H1 (cell line): ENCODE measurements around the gene TMEM63C. TPM values are rescaled to one million over a fixed set of nuclear protein-coding genes. Genes with fewer than 3 reads are reported as not detected.
A peak's percentile ranks its signal among the peaks of the same experiment; 100 is the strongest.

Experiments used
- CTCF ChIA-PET: fragments of 300-600 bp; sonication (Branson Sonifier 250); formaldehyde crosslinking; loops from one replicate; lab custom pipeline; 2021; ENCODE audit not compliant: partially characterized antibody; lab: Charles Lee
- POLR2A ChIA-PET: fragments of 300-600 bp; sonication (Branson Sonifier 250); formaldehyde crosslinking; loops from one replicate; lab custom pipeline; 2021; ENCODE audit warnings: inconsistent platforms; ENCODE audit not compliant: partially characterized antibody; lab: Charles Lee
- DNase-seq, 2 experiments: peaks; one replicate each; pipeline versions ENCODE4 v3.0.0 to v3.0.0-alpha.2; 2010 to 2022; ENCODE audit warnings: low spot score in 2 of 2, low read depth in 1 of 2, mixed read lengths in 1 of 2
- FAIRE-seq: peaks from 2 replicates; lab custom pipeline; 2011; peaks lifted over from hg19 to GRCh38; lab: Jason Lieb, UNC
- H2AFZ ChIP-seq: 2 replicates; pipeline ENCODE4 v1.8.1; 2012; ENCODE audit warnings: low read length, inconsistent platforms
- H2AK5ac ChIP-seq: 2 replicates; pipeline ENCODE4 v1.6.1; 2013; ENCODE audit warnings: low read depth, low read length
- H2BK120ac ChIP-seq: replicated peaks from 2 replicates; pipeline ENCODE3; 2013; ENCODE audit warnings: low read depth, low read length, inconsistent platforms
- H2BK12ac ChIP-seq: 2 replicates; pipeline ENCODE4 v1.6.1; 2013; ENCODE audit warnings: low read depth, low read length
- H2BK15ac ChIP-seq: 2 replicates; pipeline ENCODE4 v1.6.1; 2013; ENCODE audit warnings: low read length
- H2BK20ac ChIP-seq: 2 replicates; pipeline ENCODE4 v1.6.1; 2013; ENCODE audit warnings: low read length
- H2BK5ac ChIP-seq: 2 replicates; pipeline ENCODE4 v1.6.1; 2013; ENCODE audit warnings: low read depth, low read length
- H3K14ac ChIP-seq: 2 replicates; pipeline ENCODE4 v1.6.1; 2013; ENCODE audit warnings: inconsistent platforms; ENCODE audit not compliant: insufficient read length
- H3K18ac ChIP-seq: 2 replicates; pipeline ENCODE4 v1.6.1; 2013; ENCODE audit warnings: low read length; ENCODE audit errors: extremely low read depth
- H3K23ac ChIP-seq: 2 replicates; pipeline ENCODE4 v1.6.1; 2013; ENCODE audit warnings: inconsistent platforms; ENCODE audit not compliant: insufficient read length
- H3K23me2 ChIP-seq: 2 replicates; pipeline ENCODE4 v1.6.1; 2013; ENCODE audit warnings: low read depth, low read length
- H3K27ac ChIP-seq: 2 replicates; pipeline ENCODE4 v1.6.1; 2011; ENCODE audit warnings: low read depth, low read length, inconsistent platforms
- H3K27me3 ChIP-seq, 4 experiments: replicated peaks in 1 of 4; 1 replicate in 1 of 4; 2 replicates in 3 of 4; pipeline versions ENCODE4 v1.6.1 to v1.8.1; 2011 to 2013; ENCODE audit warnings: low read length in 3 of 4, mild to moderate bottlenecking in 3 of 4, inconsistent platforms in 2 of 4, mixed read lengths in 2 of 4, moderate library complexity in 1 of 4; ENCODE audit not compliant: control insufficient read depth in 3 of 4, insufficient read depth in 3 of 4; ENCODE audit errors: extremely low read depth in 1 of 4
- H3K36me3 ChIP-seq, 4 experiments: 2 replicates each; pipeline versions ENCODE4 v1.6.1 to v1.8.1; 2011 to 2013; ENCODE audit warnings: mild to moderate bottlenecking in 4 of 4, low read length in 3 of 4, moderate library complexity in 2 of 4, control low read depth in 1 of 4, inconsistent platforms in 1 of 4; ENCODE audit not compliant: insufficient read depth in 4 of 4, control insufficient read depth in 2 of 4
- H3K4ac ChIP-seq: replicated peaks from 2 replicates; pipeline ENCODE3; 2013; ENCODE audit warnings: low read length, low read depth, mixed read lengths, inconsistent platforms; ENCODE audit not compliant: insufficient read length
- H3K4me1 ChIP-seq, 4 experiments: replicated peaks in 1 of 4; 1 replicate in 1 of 4; 2 replicates in 3 of 4; pipeline versions ENCODE4 v1.6.1 to v1.8.1; 2011 to 2013; ENCODE audit warnings: low read length in 3 of 4, inconsistent platforms in 2 of 4, mixed read lengths in 1 of 4; ENCODE audit not compliant: insufficient read depth in 4 of 4, control insufficient read depth in 3 of 4
- H3K4me2 ChIP-seq, 2 experiments: 2 replicates each; pipeline versions ENCODE4 v1.6.1 to v1.8.1; 2011 to 2013; ENCODE audit warnings: low read depth in 2 of 2, low read length in 2 of 2, control low read depth in 1 of 2, inconsistent platforms in 1 of 2, mild to moderate bottlenecking in 1 of 2; ENCODE audit not compliant: insufficient read depth in 1 of 2
- H3K4me3 ChIP-seq, 4 experiments: fragments of 200-600, 300-600 bp in 1 of 4; sonication (generic), shearing (Covaris generic), sonication (Bioruptor Twin) in 1 of 4; 2 replicates each; pipeline versions ENCODE4 v1.5.1 to v1.8.1; 2011 to 2016; ENCODE audit warnings: low read length in 4 of 4, low read depth in 3 of 4, control low read depth in 2 of 4, inconsistent platforms in 2 of 4, mild to moderate bottlenecking in 2 of 4, mixed read lengths in 1 of 4, moderate library complexity in 1 of 4; ENCODE audit not compliant: insufficient read depth in 2 of 4; ENCODE audit errors: extremely low read depth in 1 of 4
- H3K56ac ChIP-seq: replicated peaks from 2 replicates; pipeline ENCODE3; 2013; ENCODE audit warnings: low read depth, mild to moderate bottlenecking, mixed read lengths, low read length, inconsistent platforms; ENCODE audit not compliant: insufficient read length
- H3K79me1 ChIP-seq: 2 replicates; pipeline ENCODE4 v1.6.1; 2013; ENCODE audit warnings: low read depth, low read length, control low read depth
- H3K79me2 ChIP-seq, 2 experiments: 2 replicates each; pipeline versions ENCODE4 v1.6.1 to v1.8.1; 2012 to 2013; ENCODE audit warnings: low read length in 2 of 2, mild to moderate bottlenecking in 2 of 2, inconsistent platforms in 1 of 2; ENCODE audit not compliant: insufficient read depth in 2 of 2, control insufficient read depth in 1 of 2
- H3K9ac ChIP-seq, 4 experiments: replicated peaks in 1 of 4; 1 replicate in 1 of 4; 2 replicates in 3 of 4; pipeline versions ENCODE4 v1.6.1 to v1.8.1; 2011 to 2013; ENCODE audit warnings: low read depth in 3 of 4, low read length in 3 of 4, control low read depth in 2 of 4, mild to moderate bottlenecking in 2 of 4, moderate library complexity in 2 of 4, inconsistent platforms in 1 of 4; ENCODE audit errors: extremely low read depth in 1 of 4
- H3K9me3 ChIP-seq, 2 experiments: 2 replicates each; pipeline versions ENCODE4 v1.6.1 to v1.8.1; 2012 to 2013; ENCODE audit warnings: mild to moderate bottlenecking in 2 of 2, moderate library complexity in 2 of 2, control low read depth in 1 of 2, inconsistent platforms in 1 of 2, low read depth in 1 of 2, low read length in 1 of 2, mixed read lengths in 1 of 2; ENCODE audit not compliant: insufficient read depth in 2 of 2
- H4K20me1 ChIP-seq, 2 experiments: replicated peaks in 1 of 2; 2 replicates each; pipeline versions ENCODE3 to v1.8.1; 2011 to 2013; ENCODE audit warnings: inconsistent platforms in 2 of 2, low read length in 2 of 2, mild to moderate bottlenecking in 1 of 2; ENCODE audit not compliant: insufficient read depth in 2 of 2, control insufficient read depth in 1 of 2
- H4K5ac ChIP-seq: 2 replicates; pipeline ENCODE4 v1.6.1; 2013; ENCODE audit warnings: low read length, low read depth, mixed read lengths, inconsistent platforms; ENCODE audit not compliant: insufficient read length
- H4K8ac ChIP-seq: 2 replicates; pipeline ENCODE4 v1.8.0; 2013; ENCODE audit warnings: mild to moderate bottlenecking, moderate library complexity, low read length, inconsistent platforms; ENCODE audit not compliant: insufficient read depth; ENCODE audit errors: extremely low read depth
- H4K91ac ChIP-seq: replicated peaks from 2 replicates; pipeline ENCODE3; 2013; ENCODE audit warnings: low read length, mixed read lengths, inconsistent platforms; ENCODE audit not compliant: insufficient read length
- ATF2 ChIP-seq: IDR thresholded peaks from 2 replicates; pipeline ENCODE4 v1.6.1; 2012; ENCODE audit warnings: low read length, inconsistent platforms
- HDAC2 ChIP-seq, 2 experiments: fragments of 300-600 bp in 1 of 2; sonication (generic) in 1 of 2; IDR thresholded peaks; 2 replicates each; pipeline ENCODE4 v1.6.1; 2011 to 2012; ENCODE audit warnings: low read depth in 2 of 2, low read length in 2 of 2, mild to moderate bottlenecking in 2 of 2, moderate library complexity in 2 of 2, borderline replicate concordance in 1 of 2, inconsistent platforms in 1 of 2
- KDM1A ChIP-seq: fragments of 200-600, 300-600 bp; sonication (generic); IDR thresholded peaks from 2 replicates; pipeline ENCODE4 v1.7.1; 2016; ENCODE audit warnings: mild to moderate bottlenecking, low read length, borderline replicate concordance
- WGBS, 2 experiments: shearing (Covaris generic) in 1 of 2; methylation state at CpG; one replicate each; pipeline versions ENCODE4 v1.1.6 to v1.1.7; 2013 to 2015; ENCODE audit warnings: low lambda C conversion rate in 2 of 2, mixed read lengths in 2 of 2, inconsistent platforms in 1 of 2, low coverage in 1 of 2, missing lambda C conversion rate in 1 of 2; ENCODE audit not compliant: insufficient replicate concordance in 2 of 2, insufficient coverage in 1 of 2, insufficient read length in 1 of 2; ENCODE audit errors: extremely low coverage in 1 of 2, missing lambda C conversion rate in 1 of 2; 5-methylcytosine and 5-hydroxymethylcytosine counted together
- polyA plus RNA-seq, 7 experiments: library from polyadenylated mRNA; depleted of rRNA in 3 of 7; stranded (reverse) in 5 of 7; unstranded in 2 of 7; fragments of >200 nt in 5 of 7; fragments of 200-250 nt in 2 of 7; gene quantifications; 1 replicate in 5 of 7; 2 replicates in 1 of 7; 4 replicates in 1 of 7; pipeline versions ENCODE4 v1.2.1 to v1.2.3, GENCODE V29; 2011 to 2013; ENCODE audit warnings: missing spikeins in 2 of 7, mixed read lengths in 2 of 7
- total RNA-seq: library from RNA; stranded (reverse); fragmentation: NEBNext Ultra II Directional; extraction: Animal tissue kit (Norgen Biotek cat#: 25700); gene quantifications from 2 replicates; pipeline ENCODE4 v1.2.1, GENCODE V29; 2021

TMEM63C gene
- total and polyA plus RNA-seq, 2 of the 8 experiments (the other 6 are each of a cell fraction or from before 2014, with no cell fraction given) = 3.0 to 7.6 TPM

DNA sequence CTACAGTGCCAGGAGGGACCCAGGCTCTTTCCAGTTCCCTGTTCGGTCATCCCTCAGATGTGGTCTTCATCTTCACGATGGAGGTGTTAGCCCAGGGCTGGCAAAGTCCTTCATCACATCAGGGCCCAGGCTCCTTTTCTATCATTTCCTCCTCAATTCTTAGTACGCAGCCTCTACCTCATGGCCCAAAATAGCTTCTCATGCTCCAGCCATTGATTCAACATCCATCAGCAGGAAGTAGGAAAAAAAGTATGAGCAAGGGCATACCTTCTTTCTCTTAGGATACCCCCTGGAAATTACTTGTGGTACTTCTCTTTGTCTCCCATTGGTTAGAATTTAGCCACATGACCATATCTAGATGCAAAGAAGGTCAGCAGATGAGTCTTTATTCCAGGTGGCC, 27.8 kb upstream of the TMEM63C start:
- H3K14ac ChIP-seq = no peak overlapping the region
- no peak overlapping the region for H4K8ac ChIP-seq
- no peak overlapping the region for H2AK5ac ChIP-seq
- H3K9me3 ChIP-seq = no peaks in the 10 kb centered on the region
- no peak overlapping the region for H3K4ac ChIP-seq
- H3K23me2 ChIP-seq = peaks cover 4% of the 10 kb centered on the region
- no peak overlapping the region for H2BK5ac ChIP-seq
- ChIA-PET CTCF (interaction anchor here (0.9 to 52.5 kb wide), 18 partner anchors 13 to 278 kb away, joined by 3 to 1490 read pairs (median 11); partner anchors contain the start of genes CIPC, TMEM63C and ZDHHC22), POLR2A (interaction anchor here (1.4 to 2.1 kb wide), 3 partner anchors 11 to 69 kb away, joined by 4 to 9 read pairs (median 6); partner anchors contain the start of gene TMEM63C)
- no peak overlapping the region for H3K4me2 ChIP-seq
- no peak overlapping the region for H4K91ac ChIP-seq
- no peak for FAIRE-seq
- H3K4me1 ChIP-seq = peaks cover 4 to 28% (median 13%) of the 10 kb centered on the region in 4 experiments
- DNase-seq = no peak
- H3K36me3 ChIP-seq = no peaks in the 10 kb centered on the region
- H2BK15ac ChIP-seq = no peak overlapping the region
- no peak overlapping the region for H4K5ac ChIP-seq
- no peak overlapping the region for H3K27ac ChIP-seq
- H3K4me3 ChIP-seq = no peak overlapping the region
- no peak overlapping the region for H2BK12ac ChIP-seq
- no peak overlapping the region for H3K56ac ChIP-seq
- TF ChIP-seq ATF2 (no peak), KDM1A (peak; percentile 99), HDAC2 (IDR thresholded peaks at IDR 0.05; ENCODE audit: borderline replicate concordance in 1 of 2, low read depth in 2 of 2, low read length in 2 of 2) (peak in 1 of 2 experiments; percentile 97; a peak in 1 of 4 replicates)
- H3K18ac ChIP-seq = no peak overlapping the region
- no peak overlapping the region for H2AFZ ChIP-seq
- no peak overlapping the region for H2BK20ac ChIP-seq
- H3K9ac ChIP-seq = no peak overlapping the region
- no peak overlapping the region for H3K23ac ChIP-seq
- H4K20me1 ChIP-seq = peaks cover 0 to 2% of the 10 kb centered on the region in 2 experiments
- no peak overlapping the region for H2BK120ac ChIP-seq
- H3K79me1 ChIP-seq = no peaks in the 10 kb centered on the region
- WGBS, 2 experiments = 92% methylated on average over 3 of the region's 3 CpGs; no CpG with 5 or more reads in 1 of the 2 experiments
- no peaks in the 10 kb centered on the region; a peak in 1 of 7 replicates for H3K27me3 ChIP-seq
- no peaks in the 10 kb centered on the region for H3K79me2 ChIP-seq
